ENCODE results near the gene CHFR. TPM values are rescaled to one million over a fixed set of nuclear protein-coding genes. Genes with fewer than 3 reads are reported as not detected.

Gene CHFR
- 26.5 and 33.5 TPM in 2 replicates for total RNA-seq

GRCh38 chr12:132887513-132888351, at the start of gene CHFR:
Gene CHFR, minus strand, starts transcription at chr12:132887605. Its CDS starts 277 bp downstream, at chr12:132887328.

GRCh38 chr12:132828706-132829534, 58.5 kb downstream of the CHFR start, which contains the start of gene GOLGA3:
Gene GOLGA3, minus strand, starts transcription at chr12:132828869. Its CDS starts 6,741 bp downstream, at chr12:132822128.

Other genes starting within 250 kb of the CHFR start
- gene POLE, start 200.3 kb downstream of the CHFR start, total RNA-seq = 25.3 and 30.3 TPM in 2 replicates
- gene PXMP2, start 200.0 kb downstream of the CHFR start, total RNA-seq = 25.4 and 35.2 TPM in 2 replicates
- gene PGAM5, start 176.8 kb downstream of the CHFR start, total RNA-seq = 28.1 and 34.6 TPM in 2 replicates
- gene ANKLE2, start 125.8 kb downstream of the CHFR start, total RNA-seq = 34.0 and 38.1 TPM in 2 replicates
- gene GOLGA3, start 58.7 kb downstream of the CHFR start, total RNA-seq = 57.8 and 69.5 TPM in 2 replicates
- gene ZNF605, start 68.7 kb upstream of the CHFR start, total RNA-seq = 3.9 and 4.1 TPM in 2 replicates
- 8.9 and 12.0 TPM in 2 replicates for gene ZNF26, start 98.8 kb upstream of the CHFR start, total RNA-seq
- gene ZNF84, start 149.9 kb upstream of the CHFR start, total RNA-seq = 17.0 and 29.2 TPM in 2 replicates
- gene ZNF140, start 193.3 kb upstream of the CHFR start, total RNA-seq = 48.8 and 53.5 TPM in 2 replicates
- gene ZNF891, start 242.7 kb upstream of the CHFR start, total RNA-seq = 0.54 and 0.86 TPM in 2 replicates
- 5.4 and 8.8 TPM in 2 replicates for gene ZNF10, start 243.0 kb upstream of the CHFR start, total RNA-seq

All from dermis lymphatic vessel endothelial cell (primary cell).